Panc1 (cell line): ENCODE measurements around the gene SLC1A2.

Source experiments
- POLR2AphosphoS5 ChIP-seq: IDR thresholded peaks from 2 replicates; pipeline ENCODE4 v1.6.1; 2012; ENCODE audit warnings: mild to moderate bottlenecking, low read depth, low read length, moderate library complexity
- TCF7L2 ChIP-seq: IDR thresholded peaks from 2 replicates; pipeline ENCODE4 v1.6.1; 2011; ENCODE audit warnings: mild to moderate bottlenecking, low read depth, low read length, inconsistent platforms
- TF ChIP-seq, protein P1 (sequence below): fragments of 450-650 bp; IDR thresholded peaks from 2 replicates; pipeline ENCODE4 v1.5.1; 2017; ENCODE audit warnings: mild to moderate bottlenecking

DNA sequence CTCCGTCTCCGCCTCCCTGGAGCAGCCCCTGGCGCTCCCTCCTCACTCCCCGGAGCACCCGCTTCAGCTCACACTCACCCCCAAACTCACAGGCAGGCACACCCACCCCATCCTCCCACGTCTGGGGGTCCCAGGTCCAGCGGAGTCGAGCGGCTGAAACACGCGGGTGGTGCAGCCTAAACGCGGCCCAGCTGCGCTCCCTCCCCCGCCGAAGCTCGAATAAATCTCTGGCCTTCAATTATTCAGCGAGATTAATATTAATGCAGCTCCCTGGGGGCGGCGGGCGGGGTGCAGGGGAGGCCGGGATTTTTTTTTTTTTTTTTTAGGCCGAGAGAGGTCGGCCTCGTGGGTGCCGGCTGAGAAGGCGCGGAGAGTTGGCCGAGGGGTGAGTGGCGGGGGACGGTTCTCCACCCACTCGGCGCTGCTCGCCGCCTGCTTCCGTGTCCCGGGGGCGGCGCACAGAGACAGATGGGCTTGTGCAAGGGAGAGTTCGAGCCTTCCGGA, 524 bp upstream of the SLC1A2 start:
- TF ChIP-seq, protein P1, sequence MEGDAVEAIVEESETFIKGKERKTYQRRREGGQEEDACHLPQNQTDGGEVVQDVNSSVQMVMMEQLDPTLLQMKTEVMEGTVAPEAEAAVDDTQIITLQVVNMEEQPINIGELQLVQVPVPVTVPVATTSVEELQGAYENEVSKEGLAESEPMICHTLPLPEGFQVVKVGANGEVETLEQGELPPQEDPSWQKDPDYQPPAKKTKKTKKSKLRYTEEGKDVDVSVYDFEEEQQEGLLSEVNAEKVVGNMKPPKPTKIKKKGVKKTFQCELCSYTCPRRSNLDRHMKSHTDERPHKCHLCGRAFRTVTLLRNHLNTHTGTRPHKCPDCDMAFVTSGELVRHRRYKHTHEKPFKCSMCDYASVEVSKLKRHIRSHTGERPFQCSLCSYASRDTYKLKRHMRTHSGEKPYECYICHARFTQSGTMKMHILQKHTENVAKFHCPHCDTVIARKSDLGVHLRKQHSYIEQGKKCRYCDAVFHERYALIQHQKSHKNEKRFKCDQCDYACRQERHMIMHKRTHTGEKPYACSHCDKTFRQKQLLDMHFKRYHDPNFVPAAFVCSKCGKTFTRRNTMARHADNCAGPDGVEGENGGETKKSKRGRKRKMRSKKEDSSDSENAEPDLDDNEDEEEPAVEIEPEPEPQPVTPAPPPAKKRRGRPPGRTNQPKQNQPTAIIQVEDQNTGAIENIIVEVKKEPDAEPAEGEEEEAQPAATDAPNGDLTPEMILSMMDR, result no peak
- TF ChIP-seq POLR2AphosphoS5 (no peak), TCF7L2 (no peak)
